ENCODE results near the gene ZBTB38. TPM values are rescaled to one million over a fixed set of nuclear protein-coding genes. Genes with fewer than 3 reads are reported as not detected.

ZBTB38 gene
- total and polyA plus RNA-seq, 2 donors (not counting 3 experiments of a cell fraction or from before 2014, with no cell fraction given): 31.1 to 85.2 TPM

DNA sequence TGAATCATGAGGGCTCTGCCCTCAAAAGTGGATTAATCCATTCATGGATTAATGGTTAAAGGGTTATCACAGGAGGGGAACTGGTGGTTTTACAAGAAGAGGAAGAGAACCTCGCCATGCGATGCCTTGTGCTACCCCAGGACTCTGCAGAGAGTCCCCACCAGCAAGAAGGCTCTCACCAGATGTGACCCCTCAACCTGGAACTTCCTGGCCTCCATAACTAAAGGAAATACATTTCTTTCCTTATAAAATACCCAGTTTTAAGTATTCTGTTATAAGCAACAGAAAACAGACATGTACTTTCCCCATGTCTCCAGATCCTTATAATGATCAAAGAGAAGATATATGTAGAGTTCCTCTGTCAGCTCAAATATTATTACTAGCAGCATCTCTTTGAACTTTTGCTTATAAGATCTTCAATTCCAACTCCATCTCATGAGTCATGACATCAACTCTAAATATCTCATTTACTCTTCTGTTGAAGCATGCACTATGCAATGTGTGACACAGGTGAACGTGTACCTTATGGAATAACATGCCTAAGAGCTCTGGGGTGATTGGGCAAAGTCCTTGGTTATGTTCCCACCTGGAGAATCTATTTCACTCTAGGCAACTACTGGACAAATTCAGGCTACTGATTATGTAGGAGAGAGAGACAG lies 37.5 kb upstream of the ZBTB38 start:
- dilution Hi-C loops (cut with MboI; ENCODE audit: extremely low pct_ligation_motif_present, low sequenced_read_pairs): no loop called here
- H4K20me1 ChIP-seq (replicated peaks; ENCODE audit: control insufficient read depth, extremely low read depth, insufficient read depth, low read length): no peaks in the 10 kb centered on the region
- H3K9ac ChIP-seq (replicated peaks; ENCODE audit: extremely low read depth, insufficient read depth, low read length): no peak overlapping the region
- H3K9me1 ChIP-seq (replicated peaks; ENCODE audit: control insufficient read depth, extremely low read depth, insufficient read depth, low read length): no peaks in the 10 kb centered on the region
- H3K4me2 ChIP-seq (ENCODE audit: insufficient read depth, low read length): no peak overlapping the region
- FAIRE-seq (peak; percentile 28), DNase-seq (ENCODE audit: low read depth, low spot score) (peak; percentile 7)
- H3K9me3 ChIP-seq (replicated peaks; ENCODE audit: control insufficient read depth, insufficient read depth, low read length): no peaks in the 10 kb centered on the region
- H3K27ac ChIP-seq (ENCODE audit: insufficient read depth, low read depth, low read length): peak overlapping the region; percentile 63
- ChIA-PET POLR2A (no interaction called here), CTCF (interaction anchor here (0.9 to 2.7 kb wide), 12 partner anchors 8 to 129 kb away, joined by 3 to 12 read pairs (median 5); no protein-coding TSS in a partner anchor)
- no TSS peak for BruUV-seq (replicated peaks)
- H3K36me3 ChIP-seq (ENCODE audit: control insufficient read depth in 2 of 2, extremely low read depth in 1 of 2, insufficient read depth in 2 of 2, low read length in 2 of 2): no peaks in the 10 kb centered on the region
- no peaks in the 10 kb centered on the region for H3K79me2 ChIP-seq (ENCODE audit: control insufficient read depth, insufficient read depth, low read length)
- peaks cover 34% of the 10 kb centered on the region for H3K4me1 ChIP-seq (ENCODE audit: control insufficient read depth, extremely low read depth, insufficient read depth, low read length)
- TF ChIP-seq MAX (IDR thresholded peaks at IDR 0.05; ENCODE audit: insufficient read depth, insufficient read length) (no peak), JUN (IDR thresholded peaks at IDR 0.05; ENCODE audit: borderline replicate concordance, insufficient read depth, insufficient read length, low read depth) (no peak), POLR2A (IDR thresholded peaks at IDR 0.05; ENCODE audit: low read depth, low read length) (no peak), FOS (IDR thresholded peaks at IDR 0.05; ENCODE audit: borderline replicate concordance, insufficient read depth, low read length) (no peak), POLR2AphosphoS5 (IDR thresholded peaks at IDR 0.05; ENCODE audit: insufficient read depth, low read depth, low read length) (no peak), MYC (IDR thresholded peaks at IDR 0.05; ENCODE audit: low read depth, low read length) (no peak), GATA2 (IDR thresholded peaks at IDR 0.05; ENCODE audit: insufficient read depth, insufficient read length, low read depth, low read length) (no peak), EZH2 (IDR thresholded peaks at IDR 0.05; ENCODE audit: borderline replicate concordance, low read depth, low read length, severe bottlenecking) (no peak)
- TF ChIP-seq, protein P1, sequence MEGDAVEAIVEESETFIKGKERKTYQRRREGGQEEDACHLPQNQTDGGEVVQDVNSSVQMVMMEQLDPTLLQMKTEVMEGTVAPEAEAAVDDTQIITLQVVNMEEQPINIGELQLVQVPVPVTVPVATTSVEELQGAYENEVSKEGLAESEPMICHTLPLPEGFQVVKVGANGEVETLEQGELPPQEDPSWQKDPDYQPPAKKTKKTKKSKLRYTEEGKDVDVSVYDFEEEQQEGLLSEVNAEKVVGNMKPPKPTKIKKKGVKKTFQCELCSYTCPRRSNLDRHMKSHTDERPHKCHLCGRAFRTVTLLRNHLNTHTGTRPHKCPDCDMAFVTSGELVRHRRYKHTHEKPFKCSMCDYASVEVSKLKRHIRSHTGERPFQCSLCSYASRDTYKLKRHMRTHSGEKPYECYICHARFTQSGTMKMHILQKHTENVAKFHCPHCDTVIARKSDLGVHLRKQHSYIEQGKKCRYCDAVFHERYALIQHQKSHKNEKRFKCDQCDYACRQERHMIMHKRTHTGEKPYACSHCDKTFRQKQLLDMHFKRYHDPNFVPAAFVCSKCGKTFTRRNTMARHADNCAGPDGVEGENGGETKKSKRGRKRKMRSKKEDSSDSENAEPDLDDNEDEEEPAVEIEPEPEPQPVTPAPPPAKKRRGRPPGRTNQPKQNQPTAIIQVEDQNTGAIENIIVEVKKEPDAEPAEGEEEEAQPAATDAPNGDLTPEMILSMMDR (IDR thresholded peaks at IDR 0.05; ENCODE audit: extremely low read depth in 1 of 2, insufficient read depth in 1 of 2, low read depth in 1 of 2, low read length in 2 of 2): no peak
- H3K4me3 ChIP-seq (replicated peaks in 1 of 3; ENCODE audit: insufficient read depth in 1 of 3, low read depth in 1 of 3, low read length in 3 of 3): no peak overlapping the region
- H2AFZ ChIP-seq (ENCODE audit: low read depth, low read length): no peak overlapping the region
- intact Hi-C loops (cut with micrococcal nuclease): loop anchor here (1.0 to 2.0 kb wide), 3 partner anchors 8 to 37 kb away; partner anchors contain the start of gene ZBTB38
- no peaks in the 10 kb centered on the region for H3K27me3 ChIP-seq (ENCODE audit: control insufficient read depth in 2 of 2, insufficient read depth in 2 of 2, low read length in 2 of 2)

All from endothelial cell of umbilical vein (primary cell).